OCI-LY3 (cell line): Measurements from ENCODE around the gene HAND1.

ENCODE experiments used
- EZH2phosphoT487 ChIP-seq: fragments of 200-600 bp; shearing (Covaris generic); IDR thresholded peaks from 2 replicates; pipeline ENCODE4 v1.6.1; 2018; ENCODE audit warnings: antibody characterized with exemption, mixed run types, low read depth
- TF ChIP-seq, protein P1 (sequence below): fragments of 200-600, 300-600 bp; sonication (generic); IDR thresholded peaks from 2 replicates; pipeline ENCODE4 v1.5.1; 2014; ENCODE audit warnings: antibody characterized with exemption, low read length, low read depth

DNA sequence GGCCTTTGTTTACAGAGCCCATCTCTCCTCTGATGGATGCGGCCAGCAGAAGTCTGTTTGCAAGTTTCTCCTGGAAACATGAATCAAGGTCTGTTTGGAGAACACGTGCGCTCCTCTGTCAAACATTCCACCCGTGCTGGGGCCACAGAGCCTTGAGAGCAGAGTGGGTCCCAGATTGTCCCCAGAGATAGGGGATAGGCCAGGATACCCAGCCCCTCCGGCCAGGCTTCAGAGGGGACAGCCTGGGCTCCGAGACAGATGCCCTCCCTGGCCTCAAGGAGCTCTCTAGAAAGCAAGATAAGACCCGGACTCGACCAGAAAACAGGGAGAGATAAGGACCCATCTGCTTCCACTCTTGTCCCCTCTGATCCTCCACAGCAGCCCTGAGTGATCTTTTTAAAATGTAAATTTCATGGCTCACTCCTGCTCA lies 40.4 kb upstream of the HAND1 start:
- TF ChIP-seq, protein P1, sequence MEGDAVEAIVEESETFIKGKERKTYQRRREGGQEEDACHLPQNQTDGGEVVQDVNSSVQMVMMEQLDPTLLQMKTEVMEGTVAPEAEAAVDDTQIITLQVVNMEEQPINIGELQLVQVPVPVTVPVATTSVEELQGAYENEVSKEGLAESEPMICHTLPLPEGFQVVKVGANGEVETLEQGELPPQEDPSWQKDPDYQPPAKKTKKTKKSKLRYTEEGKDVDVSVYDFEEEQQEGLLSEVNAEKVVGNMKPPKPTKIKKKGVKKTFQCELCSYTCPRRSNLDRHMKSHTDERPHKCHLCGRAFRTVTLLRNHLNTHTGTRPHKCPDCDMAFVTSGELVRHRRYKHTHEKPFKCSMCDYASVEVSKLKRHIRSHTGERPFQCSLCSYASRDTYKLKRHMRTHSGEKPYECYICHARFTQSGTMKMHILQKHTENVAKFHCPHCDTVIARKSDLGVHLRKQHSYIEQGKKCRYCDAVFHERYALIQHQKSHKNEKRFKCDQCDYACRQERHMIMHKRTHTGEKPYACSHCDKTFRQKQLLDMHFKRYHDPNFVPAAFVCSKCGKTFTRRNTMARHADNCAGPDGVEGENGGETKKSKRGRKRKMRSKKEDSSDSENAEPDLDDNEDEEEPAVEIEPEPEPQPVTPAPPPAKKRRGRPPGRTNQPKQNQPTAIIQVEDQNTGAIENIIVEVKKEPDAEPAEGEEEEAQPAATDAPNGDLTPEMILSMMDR = no peak
- no peak for TF ChIP-seq EZH2phosphoT487
